Endothelial cell of umbilical vein (primary cell): ENCODE results near the gene RPS6KA1. TPM values are rescaled to one million over a fixed set of nuclear protein-coding genes. Genes with fewer than 3 reads are reported as not detected.

Source experiments
- BruUV-seq: library from RNA; stranded (reverse); fragments of 400-500 nt; replicated peaks from 2 replicates; lab custom pipeline; 2021; lab: Mats Ljungman, UMichigan
- CTCF ChIA-PET: fragments of 300-600, 350-600 bp; sonication (Branson Sonifier 250); formaldehyde crosslinking; loops from one replicate; lab custom pipeline; 2021; ENCODE audit warnings: antibody characterized with exemption, inconsistent platforms; lab: Charles Lee
- POLR2A ChIA-PET: fragments of 300-600, 350-600 bp; sonication (Branson Sonifier 250); formaldehyde crosslinking; loops from one replicate; lab custom pipeline; 2021; ENCODE audit warnings: antibody characterized with exemption, inconsistent platforms; lab: Charles Lee
- DNase-seq: peaks from one replicate; pipeline ENCODE4 v3.0.0-alpha.2; 2011; ENCODE audit warnings: low read depth, low spot score
- FAIRE-seq: peaks from 2 replicates; lab custom pipeline; 2011; peaks lifted over from hg19 to GRCh38; lab: Jason Lieb, UNC
- H2AFZ ChIP-seq: 2 replicates; pipeline ENCODE4 v1.6.0; 2012; ENCODE audit warnings: low read depth, low read length, control low read depth, inconsistent platforms
- H3K27ac ChIP-seq: 2 replicates; pipeline ENCODE4 v1.5.1; 2011; ENCODE audit warnings: low read depth, mild to moderate bottlenecking, control low read depth, low read length, moderate library complexity; ENCODE audit not compliant: insufficient read depth
- H3K27me3 ChIP-seq, 2 experiments: 2 replicates each; pipeline versions ENCODE4 v1.6.0 to v1.6.1; 2011; ENCODE audit warnings: low read length in 2 of 2, mixed read lengths in 1 of 2; ENCODE audit not compliant: control insufficient read depth in 2 of 2, insufficient read depth in 2 of 2
- H3K36me3 ChIP-seq, 2 experiments: 2 replicates in 1 of 2; 3 replicates in 1 of 2; pipeline ENCODE4 v1.5.1; 2011; ENCODE audit warnings: low read length in 2 of 2, mild to moderate bottlenecking in 1 of 2, moderate library complexity in 1 of 2; ENCODE audit not compliant: control insufficient read depth in 2 of 2, insufficient read depth in 2 of 2; ENCODE audit errors: extremely low read depth in 1 of 2
- H3K4me1 ChIP-seq: 3 replicates; pipeline ENCODE4 v1.5.1; 2011; ENCODE audit warnings: mild to moderate bottlenecking, low read length; ENCODE audit not compliant: control insufficient read depth, insufficient read depth; ENCODE audit errors: extremely low read depth
- H3K4me2 ChIP-seq: 2 replicates; pipeline ENCODE4 v1.6.1; 2011; ENCODE audit warnings: low read length, control low read depth, mixed read lengths; ENCODE audit not compliant: insufficient read depth
- H3K4me3 ChIP-seq, 3 experiments: fragments of 200-600 bp in 1 of 3; sonication (generic), shearing (Covaris generic) in 1 of 3; replicated peaks in 1 of 3; 2 replicates each; pipeline ENCODE4 v1.5.1; 2011 to 2016; ENCODE audit warnings: control low read depth in 3 of 3, low read length in 3 of 3, mild to moderate bottlenecking in 2 of 3, inconsistent platforms in 1 of 3, low read depth in 1 of 3, moderate library complexity in 1 of 3; ENCODE audit not compliant: insufficient read depth in 1 of 3
- H3K79me2 ChIP-seq: 2 replicates; pipeline ENCODE4 v1.6.0; 2012; ENCODE audit warnings: low read length, inconsistent platforms; ENCODE audit not compliant: control insufficient read depth, insufficient read depth
- H3K9ac ChIP-seq: replicated peaks from 2 replicates; pipeline ENCODE3; 2011; ENCODE audit warnings: low read length, control low read depth; ENCODE audit not compliant: insufficient read depth; ENCODE audit errors: extremely low read depth
- H3K9me1 ChIP-seq: replicated peaks from 3 replicates; pipeline ENCODE4 v1.6.0; 2011; ENCODE audit warnings: mild to moderate bottlenecking, low read length; ENCODE audit not compliant: control insufficient read depth, insufficient read depth; ENCODE audit errors: extremely low read depth
- H3K9me3 ChIP-seq: replicated peaks from 2 replicates; pipeline ENCODE4 v1.5.1; 2012; ENCODE audit warnings: low read length, inconsistent platforms; ENCODE audit not compliant: control insufficient read depth, insufficient read depth
- H4K20me1 ChIP-seq: replicated peaks from 2 replicates; pipeline ENCODE3; 2011; ENCODE audit warnings: mild to moderate bottlenecking, low read length; ENCODE audit not compliant: control insufficient read depth, insufficient read depth; ENCODE audit errors: extremely low read depth
- CTCF ChIP-seq, 2 donors: IDR thresholded peaks; 1 replicate in 1 of 2; 2 replicates in 1 of 2; pipeline ENCODE4 v1.5.1; 2011; ENCODE audit warnings: low read length in 2 of 2, mild to moderate bottlenecking in 2 of 2, moderate library complexity in 2 of 2, control low read depth in 1 of 2, inconsistent platforms in 1 of 2, low read depth in 1 of 2; ENCODE audit not compliant: insufficient read depth in 1 of 2; ENCODE audit errors: extremely low read depth in 1 of 2
- EZH2 ChIP-seq: IDR thresholded peaks from 2 replicates; pipeline ENCODE4 v1.6.1; 2012; ENCODE audit warnings: borderline replicate concordance, low read depth, mild to moderate bottlenecking, moderate library complexity, low read length, inconsistent platforms; ENCODE audit not compliant: severe bottlenecking
- FOS ChIP-seq: IDR thresholded peaks from 2 replicates; pipeline ENCODE4 v1.6.1; 2011; ENCODE audit warnings: mild to moderate bottlenecking, low read length, moderate library complexity, borderline replicate concordance; ENCODE audit not compliant: insufficient read depth
- GATA2 ChIP-seq: IDR thresholded peaks from 2 replicates; pipeline ENCODE4 v1.7.0; 2011; ENCODE audit warnings: low read depth, mild to moderate bottlenecking, moderate library complexity, mixed read lengths, low read length; ENCODE audit not compliant: insufficient read length, insufficient read depth
- JUN ChIP-seq: IDR thresholded peaks from 2 replicates; pipeline ENCODE4 v1.6.1; 2011; ENCODE audit warnings: borderline replicate concordance, low read depth; ENCODE audit not compliant: insufficient read length, insufficient read depth
- MAX ChIP-seq: IDR thresholded peaks from 2 replicates; pipeline ENCODE4 v1.6.1; 2011; ENCODE audit not compliant: insufficient read depth, insufficient read length
- MYC ChIP-seq: IDR thresholded peaks from one replicate; pipeline ENCODE4 v1.6.1; 2011; ENCODE audit warnings: mild to moderate bottlenecking, low read depth, low read length
- POLR2A ChIP-seq: IDR thresholded peaks from 2 replicates; pipeline ENCODE4 v1.6.1; 2012; ENCODE audit warnings: low read depth, mild to moderate bottlenecking, control low read depth, low read length
- POLR2AphosphoS5 ChIP-seq: IDR thresholded peaks from 2 replicates; pipeline ENCODE4 v1.6.1; 2012; ENCODE audit warnings: low read depth, mild to moderate bottlenecking, control low read depth, low read length, moderate library complexity; ENCODE audit not compliant: insufficient read depth
- dilution Hi-C: fragments of 300-500 bp; cut with MboI; formaldehyde crosslinking; loops from one replicate; pipeline ENCODE4 v1.15.0; 2019; ENCODE audit warnings: low sequenced_read_pairs; ENCODE audit not compliant: extremely low pct_ligation_motif_present
- intact Hi-C: fragments of 100-400 bp; cut with micrococcal nuclease; formaldehyde crosslinking; loops from one replicate; pipeline ENCODE4 v1.10.0; 2022
- polyA plus RNA-seq, 4 experiments: library from polyadenylated mRNA; depleted of rRNA in 3 of 4; stranded (reverse) in 3 of 4; unstranded in 1 of 4; fragments of >200 nt; gene quantifications; 2 replicates each; pipeline versions ENCODE4 v1.2.1 to v1.2.3, GENCODE V29; 2011 to 2012; ENCODE audit warnings: missing spikeins in 1 of 4
- total RNA-seq: library from RNA; stranded (reverse); gene quantifications from 2 replicates; pipeline ENCODE4 v1.2.3, GENCODE V29; 2021

Gene RPS6KA1
- total and polyA plus RNA-seq, 2 donors (not counting 3 experiments of a cell fraction or from before 2014, with no cell fraction given), result 6.7 to 15.5 TPM

- Histone ChIP-seq H3K9me3 (no peaks in the 10 kb centered on the region), H3K27me3 (peaks cover 6% of the 10 kb centered on the region in 2 experiments), H3K4me3 (no peak overlapping the region), H2AFZ (peak overlapping the region; percentile 0), H3K27ac (no peak overlapping the region), H4K20me1 (no peaks in the 10 kb centered on the region), H3K79me2 (no peaks in the 10 kb centered on the region), H3K9me1 (no peaks in the 10 kb centered on the region), H3K36me3 (no peaks in the 10 kb centered on the region), H3K4me2 (no peak overlapping the region), H3K4me1 (peaks cover 2% of the 10 kb centered on the region), H3K9ac (no peak overlapping the region)
- ChIA-PET POLR2A (no interaction called here), CTCF (interaction anchor here (0.5 to 2.1 kb wide), 4 partner anchors 9 to 78 kb away, joined by 3 to 8 read pairs (median 5); no protein-coding TSS in a partner anchor)
- intact Hi-C loops (no loop called here), dilution Hi-C loops (no loop called here)
- DNase-seq, result no peak
- no peak for FAIRE-seq
- TF ChIP-seq MYC (no peak), GATA2 (no peak), EZH2 (no peak), MAX (no peak), POLR2A (no peak), FOS (no peak), CTCF (IDR thresholded peaks at IDR 0.05; ENCODE audit: extremely low read depth in 1 of 2, insufficient read depth in 1 of 2, low read depth in 1 of 2, low read length in 2 of 2) (no peak), JUN (no peak), POLR2AphosphoS5 (no peak)
- BruUV-seq, result no TSS peak
Observed at GRCh38 chr1:26524181-26524580, 5.4 kb upstream of the RPS6KA1 start.
